Measurements from ENCODE around the gene TBC1D7.

The TBC1D7 gene

GRCh38 chr6:13298446-13298845 lies 29.9 kb downstream of the TBC1D7 start:
- TF ChIP-seq CTCF (IDR thresholded peaks at IDR 0.05; ENCODE audit: low read depth, low read length), result no peak
- no peak overlapping the region for H3K4me3 ChIP-seq (ENCODE audit: low read depth, low read length)

GRCh38 chr6:13297391-13297790 lies 30.9 kb downstream of the TBC1D7 start:
- no peak for TF ChIP-seq CTCF (IDR thresholded peaks at IDR 0.05; ENCODE audit: low read depth, low read length)
- H3K4me3 ChIP-seq (ENCODE audit: low read depth, low read length), result no peak overlapping the region
- in situ Hi-C loops (cut with HindIII; ENCODE audit: low sequenced_read_pairs), result no loop called here
- DNase-seq (ENCODE audit: low read depth, low spot score), result no peak

More at GRCh38 chr6:13298446-13298845, 29.9 kb downstream of the TBC1D7 start:
- in situ Hi-C loops (cut with HindIII; ENCODE audit: low sequenced_read_pairs), result no loop called here
- DNase-seq (ENCODE audit: low read depth, low spot score), result no peak

- TF ChIP-seq CTCF (IDR thresholded peaks at IDR 0.05; ENCODE audit: low read depth, low read length), result no peak
- H3K4me3 ChIP-seq (ENCODE audit: low read depth, low read length), result no peak overlapping the region
- DNase-seq (ENCODE audit: low read depth, low spot score), result no peak
- in situ Hi-C loops (cut with HindIII; ENCODE audit: low sequenced_read_pairs), result no loop called here
Measured at GRCh38 chr6:13296536-13296997, 31.8 kb downstream of the TBC1D7 start.

GRCh38 chr6:13295576-13295975 lies 32.8 kb downstream of the TBC1D7 start:
- H3K4me3 ChIP-seq (ENCODE audit: low read depth, low read length), result no peak overlapping the region
- DNase-seq (ENCODE audit: low read depth, low spot score), result no peak
- no peak for TF ChIP-seq CTCF (IDR thresholded peaks at IDR 0.05; ENCODE audit: low read depth, low read length)
- in situ Hi-C loops (cut with HindIII; ENCODE audit: low sequenced_read_pairs), result no loop called here

- TF ChIP-seq CTCF (IDR thresholded peaks at IDR 0.05; ENCODE audit: low read depth, low read length), result no peak
- in situ Hi-C loops (cut with HindIII; ENCODE audit: low sequenced_read_pairs), result no loop called here
- H3K4me3 ChIP-seq (ENCODE audit: low read depth, low read length), result no peak overlapping the region
- no peak for DNase-seq (ENCODE audit: low read depth, low spot score)
Measured at GRCh38 chr6:13294499-13295069, 33.8 kb downstream of the TBC1D7 start.

- H3K4me3 ChIP-seq (ENCODE audit: low read depth, low read length), result no peak overlapping the region
- TF ChIP-seq CTCF (IDR thresholded peaks at IDR 0.05; ENCODE audit: low read depth, low read length), result no peak
- DNase-seq (ENCODE audit: low read depth, low spot score), result no peak
- in situ Hi-C loops (cut with HindIII; ENCODE audit: low sequenced_read_pairs), result no loop called here
Measured at GRCh38 chr6:13292774-13293173, 35.6 kb downstream of the TBC1D7 start.
